ENCODE data around the gene TMEM204. TPM values are rescaled to one million over a fixed set of nuclear protein-coding genes. Genes with fewer than 3 reads are reported as not detected.

TMEM204 gene
- total RNA-seq, 2 experiments from 2014 or later = 35.1 to 35.6 TPM

- no peak overlapping the region for H3K27ac Mint-ChIP-seq
- no peak for DNase-seq
- ChIA-PET CTCF (no interaction called here), POLR2A (interaction anchor here (0.7 kb wide), 1 partner anchor 10 kb away, joined by 3 read pairs; no protein-coding TSS in a partner anchor)
- no peak overlapping the region for H3K4me3 Mint-ChIP-seq
- no peaks in the 10 kb centered on the region for H3K27me3 Mint-ChIP-seq (ENCODE audit: low read depth)
- no peak for ATAC-seq
- H3K4me1 Mint-ChIP-seq (ENCODE audit: low read depth) = no peaks in the 10 kb centered on the region
- H3K36me3 Mint-ChIP-seq (ENCODE audit: low read depth) = peaks cover 20% of the 10 kb centered on the region
- no peaks in the 10 kb centered on the region for H3K9me3 Mint-ChIP-seq (ENCODE audit: insufficient read depth)
These were observed 31.1 kb upstream of the TMEM204 start for GRCh38 chr16:1502092-1503004.

DNA sequence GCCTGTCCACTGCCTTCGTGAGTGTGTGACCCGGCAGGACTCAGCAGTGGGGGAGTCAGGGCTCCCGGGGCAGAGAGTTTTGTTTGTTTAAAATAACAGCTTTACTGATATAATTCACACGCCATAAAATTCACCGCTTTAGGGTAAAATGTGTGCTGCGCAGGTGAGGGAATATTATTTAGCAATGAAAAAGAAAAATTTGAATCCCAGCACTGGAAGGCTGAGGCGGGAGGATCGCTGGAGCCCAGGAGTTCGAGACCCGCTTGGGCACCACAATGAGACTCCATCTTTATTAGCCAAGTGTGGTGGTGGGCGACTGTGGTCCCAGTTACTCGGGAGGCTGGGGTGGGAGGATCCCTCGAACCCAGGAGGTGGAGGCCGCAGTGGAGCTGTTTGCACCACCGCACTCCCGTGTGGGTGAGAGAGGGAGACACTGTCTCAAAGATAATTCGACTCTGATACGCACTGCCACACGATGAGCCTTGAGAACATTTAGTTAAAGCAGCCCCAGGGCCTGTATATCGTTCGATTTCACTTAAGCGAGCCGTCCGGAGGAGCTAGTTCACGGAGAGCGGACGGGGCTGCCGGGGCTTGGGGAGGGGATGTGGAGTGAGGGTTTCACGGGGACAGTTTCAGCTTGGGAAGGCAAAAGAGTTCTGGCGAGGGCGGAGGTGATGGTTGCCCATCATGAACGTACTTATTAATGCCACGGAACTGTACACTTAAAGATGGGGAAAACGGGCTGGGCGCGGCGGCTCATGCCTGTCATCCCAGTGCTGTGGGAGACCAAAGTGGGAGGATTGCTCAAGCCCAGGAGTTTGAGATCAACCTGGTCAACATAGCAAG is 30.1 kb upstream of the TMEM204 start:
- Mint-ChIP-seq H3K27ac (no peak overlapping the region), H3K4me3 (no peak overlapping the region), H3K36me3 (ENCODE audit: low read depth) (peaks cover 18% of the 10 kb centered on the region), H3K9me3 (ENCODE audit: insufficient read depth) (no peaks in the 10 kb centered on the region), H3K27me3 (ENCODE audit: low read depth) (no peaks in the 10 kb centered on the region), H3K4me1 (ENCODE audit: low read depth) (no peaks in the 10 kb centered on the region)
- POLR2A ChIA-PET = no interaction called here
- ATAC-seq (no peak), DNase-seq (no peak)
- CTCF ChIA-PET = no interaction called here

GRCh38 chr16:1505073-1505844 is 28.2 kb upstream of the TMEM204 start:
- no peak for ATAC-seq
- Mint-ChIP-seq H3K27me3 (ENCODE audit: low read depth) (no peaks in the 10 kb centered on the region), H3K36me3 (ENCODE audit: low read depth) (peaks cover 17% of the 10 kb centered on the region), H3K4me3 (no peak overlapping the region), H3K4me1 (ENCODE audit: low read depth) (no peaks in the 10 kb centered on the region), H3K27ac (no peak overlapping the region), H3K9me3 (ENCODE audit: insufficient read depth) (no peaks in the 10 kb centered on the region)
- ChIA-PET POLR2A (no interaction called here), CTCF (no interaction called here)
- DNase-seq = no peak

- ATAC-seq = no peak
- Mint-ChIP-seq H3K27ac (no peak overlapping the region), H3K27me3 (ENCODE audit: low read depth) (no peaks in the 10 kb centered on the region), H3K4me3 (no peak overlapping the region), H3K36me3 (ENCODE audit: low read depth) (peaks cover 21% of the 10 kb centered on the region), H3K4me1 (ENCODE audit: low read depth) (no peaks in the 10 kb centered on the region), H3K9me3 (ENCODE audit: insufficient read depth) (no peaks in the 10 kb centered on the region)
- DNase-seq = no peak
- ChIA-PET POLR2A (interaction anchor here (0.5 kb wide), 1 partner anchor 8 kb away, joined by 3 read pairs; no protein-coding TSS in a partner anchor), CTCF (no interaction called here)
These were observed 27.6 kb upstream of the TMEM204 start for GRCh38 chr16:1505912-1506311.

DNA sequence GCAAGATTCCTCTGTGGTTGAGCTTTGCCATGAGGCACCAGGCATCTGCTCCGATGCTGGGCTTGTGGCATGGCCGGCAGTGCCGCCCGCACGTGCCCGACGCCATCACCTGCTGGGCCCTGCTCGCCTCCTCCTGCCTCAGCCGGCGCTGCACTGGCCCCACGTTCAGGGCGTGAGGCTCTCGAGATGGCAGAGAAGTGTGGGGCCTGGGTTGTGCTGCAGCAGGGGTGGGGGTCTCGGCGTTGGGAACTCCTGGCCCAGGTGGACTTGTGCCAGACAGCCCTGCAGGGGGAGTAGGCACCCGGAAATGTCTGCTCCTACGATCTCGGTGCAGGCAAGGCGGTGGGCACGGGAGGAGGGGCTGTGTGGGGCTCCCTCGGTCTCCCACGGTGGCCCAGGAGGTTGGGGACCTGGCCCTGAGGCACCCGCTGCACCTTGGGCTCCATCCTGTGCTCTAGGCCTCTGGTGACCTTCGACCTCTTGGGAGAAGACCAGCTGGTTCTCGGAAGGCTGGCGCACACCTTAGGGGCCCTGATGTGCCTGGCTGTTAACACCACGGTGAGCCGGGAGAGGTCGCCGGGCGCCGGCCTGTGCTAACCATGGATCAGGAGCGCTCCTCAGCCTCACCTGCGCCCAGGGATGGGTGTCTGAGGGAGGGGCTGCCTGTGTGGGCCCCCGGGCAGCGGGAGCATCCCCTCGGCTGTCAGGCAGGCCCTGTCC is 26.8 kb upstream of the TMEM204 start:
- CTCF ChIA-PET = no interaction called here

DNA sequence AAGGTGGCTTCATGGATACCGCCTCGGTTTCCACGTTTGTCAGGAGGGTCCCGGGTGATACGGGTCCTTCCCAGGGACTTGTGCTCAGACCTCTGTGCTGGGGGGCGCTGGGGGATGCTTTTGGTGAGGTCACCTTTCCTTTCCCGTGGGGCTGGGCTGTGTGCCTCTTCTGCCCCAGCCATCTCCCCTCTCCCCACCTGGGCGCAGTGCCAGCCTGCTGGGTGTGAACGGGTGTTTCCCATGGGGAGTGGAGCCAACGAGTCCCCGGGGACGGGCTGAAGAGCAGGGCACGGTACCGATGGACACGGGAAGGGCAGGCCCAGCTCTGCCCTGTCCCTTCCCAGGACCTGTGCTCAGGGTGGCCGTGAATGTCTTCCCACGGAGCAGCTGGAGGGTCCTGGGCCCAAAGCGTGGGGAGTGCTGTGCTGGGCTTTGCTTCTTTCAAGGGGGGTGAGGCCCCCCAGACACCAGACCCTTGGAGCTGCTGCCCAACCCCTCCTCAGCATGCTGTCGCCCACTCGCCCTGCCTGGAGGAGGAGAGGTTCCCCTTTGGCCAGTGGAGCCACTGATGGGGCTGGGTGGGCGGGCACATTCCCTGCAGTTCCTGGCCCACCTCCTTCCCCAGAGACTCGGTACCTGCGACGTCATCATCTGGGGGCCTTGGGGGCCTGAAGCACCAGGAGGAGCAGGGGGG is 24.8 kb upstream of the TMEM204 start:
- peaks cover 23% of the 10 kb centered on the region for H3K36me3 Mint-ChIP-seq (ENCODE audit: low read depth)
- no peaks in the 10 kb centered on the region for H3K4me1 Mint-ChIP-seq (ENCODE audit: low read depth)
- no peak overlapping the region for H3K4me3 Mint-ChIP-seq
- no peaks in the 10 kb centered on the region for H3K9me3 Mint-ChIP-seq (ENCODE audit: insufficient read depth)
- CTCF ChIA-PET = no interaction called here
- DNase-seq (no peak), ATAC-seq (no peak)
- H3K27me3 Mint-ChIP-seq (ENCODE audit: low read depth) = no peaks in the 10 kb centered on the region
- no peak overlapping the region for H3K27ac Mint-ChIP-seq
- POLR2A ChIA-PET = no interaction called here

More for the DNA sequence above, 26.8 kb upstream of the TMEM204 start:
- Mint-ChIP-seq H3K36me3 (ENCODE audit: low read depth) (peaks cover 22% of the 10 kb centered on the region), H3K4me3 (no peak overlapping the region), H3K27ac (no peak overlapping the region), H3K27me3 (ENCODE audit: low read depth) (no peaks in the 10 kb centered on the region), H3K4me1 (ENCODE audit: low read depth) (no peaks in the 10 kb centered on the region), H3K9me3 (ENCODE audit: insufficient read depth) (no peaks in the 10 kb centered on the region)
- ATAC-seq (no peak), DNase-seq (no peak)
- POLR2A ChIA-PET = interaction anchor here (0.5 kb wide), 1 partner anchor 9 kb away, joined by 3 read pairs; no protein-coding TSS in a partner anchor

- no peak for ATAC-seq
These were observed 23.9 kb upstream of the TMEM204 start for GRCh38 chr16:1509307-1510221.

GRCh38 chr16:1510272-1510671 is 23.2 kb upstream of the TMEM204 start:
- Mint-ChIP-seq H3K9me3 (ENCODE audit: insufficient read depth) (no peaks in the 10 kb centered on the region), H3K4me3 (no peak overlapping the region), H3K4me1 (ENCODE audit: low read depth) (no peaks in the 10 kb centered on the region), H3K27ac (no peak overlapping the region), H3K36me3 (ENCODE audit: low read depth) (peaks cover 24% of the 10 kb centered on the region), H3K27me3 (ENCODE audit: low read depth) (no peaks in the 10 kb centered on the region)
- ATAC-seq = no peak
- no peak for DNase-seq
- ChIA-PET POLR2A (no interaction called here), CTCF (no interaction called here)

More at GRCh38 chr16:1509307-1510221, 23.9 kb upstream of the TMEM204 start:
- Mint-ChIP-seq H3K27me3 (ENCODE audit: low read depth) (no peaks in the 10 kb centered on the region), H3K4me1 (ENCODE audit: low read depth) (no peaks in the 10 kb centered on the region), H3K27ac (no peak overlapping the region), H3K4me3 (no peak overlapping the region), H3K9me3 (ENCODE audit: insufficient read depth) (no peaks in the 10 kb centered on the region), H3K36me3 (ENCODE audit: low read depth) (peaks cover 23% of the 10 kb centered on the region)
- DNase-seq = no peak
- POLR2A ChIA-PET = no interaction called here
- CTCF ChIA-PET = no interaction called here

GRCh38 chr16:1510941-1511351 is 22.5 kb upstream of the TMEM204 start:
- no peaks in the 10 kb centered on the region for H3K27me3 Mint-ChIP-seq (ENCODE audit: low read depth)
- no peak for ATAC-seq
- peaks cover 24% of the 10 kb centered on the region for H3K36me3 Mint-ChIP-seq (ENCODE audit: low read depth)
- H3K27ac Mint-ChIP-seq = no peak overlapping the region
- H3K4me1 Mint-ChIP-seq (ENCODE audit: low read depth) = no peaks in the 10 kb centered on the region
- POLR2A ChIA-PET = no interaction called here
- no peak for DNase-seq
- no peaks in the 10 kb centered on the region for H3K9me3 Mint-ChIP-seq (ENCODE audit: insufficient read depth)
- CTCF ChIA-PET = no interaction called here
- H3K4me3 Mint-ChIP-seq = no peak overlapping the region
